Spleen (tissue), 11 donors: ENCODE measurements around the gene NPAS2. TPM values are rescaled to one million over a fixed set of nuclear protein-coding genes. Genes with fewer than 3 reads are reported as not detected.

Experiments
- DNase-seq: peaks from one replicate; pipeline ENCODE4 v3.0.0-alpha.2; 2020
- H3K27ac ChIP-seq, 8 donors: fragments of 200-600 bp; sonication (generic) in 7 of 8; 1 replicate in 4 of 8; 2 replicates in 4 of 8; pipeline versions ENCODE4 v1.5.0 to v1.8.0; 2016 to 2021; ENCODE audit warnings: inconsistent platforms in 4 of 8, mild to moderate bottlenecking in 4 of 8, moderate library complexity in 1 of 8
- H3K27me3 ChIP-seq, 7 donors: fragments of 200-600 bp; sonication (generic) in 6 of 7; replicated peaks in 1 of 7; 1 replicate in 4 of 7; 2 replicates in 3 of 7; pipeline versions ENCODE4 v1.5.0 to v1.8.0; 2016 to 2021; ENCODE audit warnings: inconsistent platforms in 3 of 7, mild to moderate bottlenecking in 1 of 7
- H3K36me3 ChIP-seq, 6 donors: fragments of 200-600 bp; sonication (generic) in 5 of 6; 1 replicate in 4 of 6; 2 replicates in 2 of 6; pipeline versions ENCODE4 v1.5.0 to v1.8.0; 2016 to 2021; ENCODE audit warnings: inconsistent platforms in 2 of 6
- H3K4me1 ChIP-seq, 6 donors: fragments of 200-600 bp; sonication (generic) in 5 of 6; 1 replicate in 3 of 6; 2 replicates in 3 of 6; pipeline versions ENCODE4 v1.5.0 to v1.8.0; 2016 to 2021; ENCODE audit warnings: inconsistent platforms in 3 of 6
- H3K4me3 ChIP-seq, 8 donors: fragments of 200-600 bp; sonication (generic) in 7 of 8; 1 replicate in 4 of 8; 2 replicates in 4 of 8; pipeline versions ENCODE4 v1.5.0 to v1.8.0; 2016 to 2021; ENCODE audit warnings: inconsistent platforms in 4 of 8, mild to moderate bottlenecking in 4 of 8, moderate library complexity in 2 of 8
- H3K9me3 ChIP-seq, 8 donors: fragments of 200-600 bp; sonication (generic) in 7 of 8; 1 replicate in 4 of 8; 2 replicates in 4 of 8; pipeline versions ENCODE4 v1.5.0 to v1.8.0; 2016 to 2021; ENCODE audit warnings: inconsistent platforms in 4 of 8
- CTCF ChIP-seq, 11 experiments: fragments of 200-600 bp in 7 of 11; fragments of 450-650 bp in 4 of 11; sonication (generic) in 4 of 11; IDR thresholded peaks in 8 of 11; conservative IDR thresholded peaks in 3 of 11; 1 replicate in 7 of 11; 2 replicates in 4 of 11; pipeline versions ENCODE4 v1.4.0 to v1.8.0; 2016 to 2021; ENCODE audit warnings: antibody characterized with exemption in 11 of 11, inconsistent platforms in 4 of 11, mild to moderate bottlenecking in 1 of 11
- POLR2A ChIP-seq, 3 donors: fragments of 450-650 bp; IDR thresholded peaks; one replicate each; pipeline ENCODE4 v1.5.1; 2017; ENCODE audit warnings: antibody characterized with exemption in 3 of 3, mild to moderate bottlenecking in 1 of 3
- POLR2AphosphoS5 ChIP-seq, 3 donors: sonication (generic); formaldehyde crosslinking; IDR thresholded peaks; one replicate each; pipeline ENCODE4 v1.5.1; 2017; ENCODE audit warnings: antibody characterized with exemption in 3 of 3
- WGBS, 5 donors: extraction: QIAGEN DNeasy Blood & Tissue Kit in 3 of 5; methylation state at CpG; one replicate each; pipeline versions ENCODE4 v1.1.5 to v1.1.7; 2013 to 2018; 5-methylcytosine and 5-hydroxymethylcytosine counted together
- intact Hi-C: fragments of 100-400 bp; cut with DNase I; formaldehyde crosslinking; loops from one replicate; pipeline ENCODE4 v1.15.0; 2023; ENCODE audit warnings: low total_unique reads
- polyA plus RNA-seq, 3 donors: library from polyadenylated mRNA; stranded (reverse); fragments of 200-250 nt; gene quantifications; one replicate each; pipeline ENCODE4 v1.2.1, GENCODE V29; 2013
- total RNA-seq, 7 donors: library from RNA; depleted of rRNA in 3 of 7; stranded (reverse); fragments of >200 nt in 3 of 7; fragmentation: NEBNext Ultra II Directional in 4 of 7; extraction: Animal tissue kit (Norgen Biotek cat#: 25700) in 4 of 7; gene quantifications; one replicate each; pipeline versions ENCODE4 v1.1.0 to v1.2.1, GENCODE V29; 2016 to 2021
- donor health status: healthy with polysubstance abuse.
- donor health status: DM: no; HTN: no; CAD: no; lungs with moderate emphysema.
- donor health status: DM: no; HTN: no; CAD: no.
- donor health status: Bipolar disorder and iron deficiency.
- donor health status: healthy.
- donor health status: DM: no; HTN: no; CAD: no.
- donor health status: DM: yes; HTN: yes; CAD: no.

Gene NPAS2
- total and polyA plus RNA-seq, 10 donors: 2.4 to 24.1 (median 8.4) TPM

- WGBS, 5 donors: 61 to 86% (median 77%) methylated on average over 6 of the region's 6 CpGs
- intact Hi-C loops: loop anchor here (10.0 kb wide), 1 partner anchor 94 kb away; no protein-coding TSS in a partner anchor
These were observed 220.8 kb downstream of the NPAS2 start for GRCh38 chr2:101040761-101041160.

DNA sequence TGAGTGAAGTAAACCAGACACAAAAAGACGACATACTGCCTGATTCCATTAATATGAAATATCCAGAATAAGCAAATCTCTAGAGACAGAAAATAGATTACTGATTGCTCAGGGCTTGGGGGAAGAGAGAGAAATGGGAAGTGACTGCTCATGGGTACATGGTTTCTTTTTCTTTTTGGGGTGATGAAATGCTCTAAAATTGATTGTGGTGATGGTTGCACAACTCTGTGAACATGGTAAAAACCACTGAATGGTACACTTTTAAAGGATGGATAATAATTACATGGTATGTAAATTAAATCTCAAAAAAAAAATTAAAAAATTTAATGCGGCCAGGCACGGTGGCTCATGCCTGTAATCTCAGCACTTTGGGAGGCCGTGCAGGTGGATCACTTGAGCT is 221.5 kb downstream of the NPAS2 start:
- Histone ChIP-seq H3K4me3 (no peak overlapping the region), H3K9me3 (no peaks in the 10 kb centered on the region), H3K36me3 (peaks cover 0 to 51% (median 10%) of the 10 kb centered on the region in 6 donors), H3K4me1 (peaks cover 0 to 62% (median 14%) of the 10 kb centered on the region in 6 donors), H3K27me3 (no peaks in the 10 kb centered on the region), H3K27ac (peak overlapping the region in 6 of 8 donors; percentile 27 to 80 (median 70))
- intact Hi-C loops: loop anchor here (10.0 kb wide), 1 partner anchor 93 kb away; no protein-coding TSS in a partner anchor
- DNase-seq: no peak
- WGBS, 5 donors: 53 to 87% (median 62%) methylated on average over 4 of the region's 4 CpGs
- no peak for TF ChIP-seq POLR2A (IDR thresholded peaks at IDR 0.05)

More at GRCh38 chr2:101040761-101041160, 220.8 kb downstream of the NPAS2 start:
- H3K27me3 ChIP-seq: no peaks in the 10 kb centered on the region
- no peak for DNase-seq
- H3K9me3 ChIP-seq: no peaks in the 10 kb centered on the region
- peaks cover 0 to 62% (median 14%) of the 10 kb centered on the region in 6 donors for H3K4me1 ChIP-seq
- TF ChIP-seq CTCF (IDR thresholded peaks at IDR 0.05 in 8 of 11, conservative IDR thresholded peaks at IDR 0.05 in 3 of 11): no peak
- no peak for TF ChIP-seq POLR2AphosphoS5 (IDR thresholded peaks at IDR 0.05)
- TF ChIP-seq POLR2A (IDR thresholded peaks at IDR 0.05): no peak
- H3K27ac ChIP-seq: peak overlapping the region in 6 of 8 donors; percentile 27 to 80 (median 70)
- H3K36me3 ChIP-seq: peaks cover 0 to 51% (median 10%) of the 10 kb centered on the region in 6 donors
- peak overlapping the region in 1 of 8 donors; percentile 5 for H3K4me3 ChIP-seq

DNA sequence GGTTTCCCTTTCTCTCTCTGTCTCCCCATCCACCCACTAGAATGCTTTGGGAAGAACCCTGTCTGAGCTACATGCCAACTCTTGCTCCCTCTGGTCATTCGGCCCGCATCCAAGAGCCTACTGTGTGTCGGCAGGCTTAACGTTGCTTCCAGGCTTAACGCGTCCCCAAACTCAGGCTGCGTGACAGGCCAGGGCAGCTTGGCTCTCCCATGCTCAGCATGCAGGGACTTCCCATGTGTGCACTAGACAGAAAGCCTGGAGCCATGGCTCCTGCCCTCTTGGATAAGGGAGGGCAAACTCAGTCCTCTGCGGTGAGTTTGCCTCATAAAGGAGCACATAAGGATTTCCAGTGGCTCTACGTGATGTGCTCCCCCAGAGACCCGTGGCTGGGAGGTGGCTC is 225.4 kb downstream of the NPAS2 start:
- TF ChIP-seq CTCF (IDR thresholded peaks at IDR 0.05 in 8 of 11, conservative IDR thresholded peaks at IDR 0.05 in 3 of 11): no peak
- no peak for TF ChIP-seq POLR2A (IDR thresholded peaks at IDR 0.05)
- no peak for TF ChIP-seq POLR2AphosphoS5 (IDR thresholded peaks at IDR 0.05)
- WGBS, 5 donors: 94 to 99% (median 97%) methylated on average over 10 of the region's 10 CpGs
- intact Hi-C loops: loop anchor here (10.0 kb wide), 1 partner anchor 89 kb away; no protein-coding TSS in a partner anchor
- Histone ChIP-seq H3K4me3 (no peak overlapping the region), H3K9me3 (peaks cover 0 to 3% (median 0%) of the 10 kb centered on the region in 8 donors), H3K27ac (no peak overlapping the region), H3K4me1 (peaks cover 0 to 37% (median 12%) of the 10 kb centered on the region in 6 donors), H3K36me3 (peaks cover 0 to 54% (median 0%) of the 10 kb centered on the region in 6 donors), H3K27me3 (no peaks in the 10 kb centered on the region)
- no peak for DNase-seq

Other genes starting within 250 kb of the NPAS2 start
- 1,000 to 10,000 TPM in 5 of 7 donors, 100 to 1,000 TPM in 2; 876 to 1,551 (median 1,095) TPM for gene RPL31, start 182.2 kb downstream of the NPAS2 start, total RNA-seq
- over 10,000 TPM in 2 of 3 donors, 1,000 to 10,000 TPM in 1; 8,439 to 10,502 (median 10,023) TPM for gene RPL31, start 182.2 kb downstream of the NPAS2 start, polyA plus RNA-seq